Mesenchymal stem cell (in vitro differentiated cells and primary cell): ENCODE measurements around the gene PIEZO1.
A peak's percentile ranks its signal among the peaks of the same experiment; 100 is the strongest.

ENCODE experiments used
- DNase-seq: peaks from one replicate; pipeline ENCODE4 v3.0.0-alpha.2; 2013
- H2AFZ ChIP-seq: one replicate; pipeline ENCODE4 v1.6.1; 2013; ENCODE audit warnings: low read depth, mild to moderate bottlenecking, control low read depth, inconsistent platforms, low read length, moderate library complexity
- H2AK5ac ChIP-seq: 2 replicates; pipeline ENCODE4 v1.6.1; 2013; ENCODE audit warnings: low read length, moderate library complexity, mild to moderate bottlenecking, inconsistent platforms; ENCODE audit not compliant: severe bottlenecking
- H2BK120ac ChIP-seq: one replicate; pipeline ENCODE4 v1.6.1; 2013; ENCODE audit warnings: low read depth, mild to moderate bottlenecking, inconsistent platforms, low read length, moderate library complexity
- H2BK12ac ChIP-seq, 2 experiments: one replicate each; pipeline ENCODE4 v1.6.1; 2013; ENCODE audit warnings: inconsistent platforms in 2 of 2, low read length in 2 of 2, mild to moderate bottlenecking in 2 of 2, moderate library complexity in 2 of 2, control low read depth in 1 of 2
- H2BK15ac ChIP-seq: one replicate; pipeline ENCODE4 v1.6.1; 2013; ENCODE audit warnings: mild to moderate bottlenecking, low read depth, inconsistent platforms; ENCODE audit not compliant: poor library complexity, severe bottlenecking
- H2BK5ac ChIP-seq: 2 replicates; pipeline ENCODE4 v1.6.1; 2013; ENCODE audit warnings: low read depth, mild to moderate bottlenecking, low read length, control low read depth, inconsistent platforms; ENCODE audit not compliant: poor library complexity, severe bottlenecking
- H3K14ac ChIP-seq, 2 experiments: one replicate each; pipeline ENCODE4 v1.6.1; 2013; ENCODE audit warnings: inconsistent platforms in 2 of 2, low read length in 2 of 2, control low read depth in 1 of 2, mild to moderate bottlenecking in 1 of 2, moderate library complexity in 1 of 2
- H3K18ac ChIP-seq, 2 experiments: one replicate each; pipeline ENCODE4 v1.6.1; 2013; ENCODE audit warnings: inconsistent platforms in 2 of 2, low read length in 2 of 2, control low read depth in 1 of 2, low read depth in 1 of 2, mild to moderate bottlenecking in 1 of 2
- H3K23ac ChIP-seq, 2 experiments: one replicate each; pipeline ENCODE4 v1.6.1; 2013; ENCODE audit warnings: inconsistent platforms in 2 of 2, low read length in 2 of 2, mild to moderate bottlenecking in 2 of 2, moderate library complexity in 2 of 2, control low read depth in 1 of 2
- H3K27ac ChIP-seq: 2 replicates; pipeline ENCODE4 v1.5.1; 2013; ENCODE audit warnings: mild to moderate bottlenecking, moderate library complexity, low read length, control low read depth, inconsistent platforms; ENCODE audit not compliant: poor library complexity, severe bottlenecking
- H3K27me3 ChIP-seq, 2 experiments: 2 replicates each; pipeline versions ENCODE4 v1.6.1 to v1.7.0; 2013; ENCODE audit warnings: low read length in 2 of 2, mild to moderate bottlenecking in 2 of 2, moderate library complexity in 2 of 2, control low read depth in 1 of 2, inconsistent platforms in 1 of 2; ENCODE audit not compliant: control insufficient read depth in 1 of 2, insufficient read depth in 1 of 2
- H3K36me3 ChIP-seq, 2 experiments: 2 replicates each; pipeline versions ENCODE4 v1.6.1 to v1.7.0; 2013; ENCODE audit warnings: low read length in 2 of 2, control low read depth in 1 of 2, inconsistent platforms in 1 of 2, low read depth in 1 of 2, mild to moderate bottlenecking in 1 of 2; ENCODE audit not compliant: insufficient read depth in 2 of 2, control insufficient read depth in 1 of 2
- H3K4ac ChIP-seq, 2 experiments: one replicate each; pipeline ENCODE4 v1.6.1; 2013; ENCODE audit warnings: inconsistent platforms in 2 of 2, low read length in 2 of 2, mild to moderate bottlenecking in 2 of 2, moderate library complexity in 2 of 2, control low read depth in 1 of 2, low read depth in 1 of 2
- H3K4me1 ChIP-seq: 2 replicates; pipeline ENCODE4 v1.6.1; 2013; ENCODE audit warnings: low read depth, low read length, control low read depth; ENCODE audit not compliant: control insufficient read depth, insufficient read depth
- H3K4me2 ChIP-seq: 2 replicates; pipeline ENCODE4 v1.6.1; 2013; ENCODE audit warnings: low read length, mild to moderate bottlenecking, inconsistent platforms; ENCODE audit not compliant: poor library complexity, severe bottlenecking
- H3K4me3 ChIP-seq, 2 experiments: 2 replicates each; pipeline versions ENCODE4 v1.5.1 to v1.7.0; 2013; ENCODE audit warnings: low read length in 2 of 2, mild to moderate bottlenecking in 2 of 2, control low read depth in 1 of 2, low read depth in 1 of 2; ENCODE audit not compliant: insufficient read depth in 1 of 2
- H3K79me1 ChIP-seq: replicated peaks from 2 replicates; pipeline ENCODE4 v1.6.1; 2013; ENCODE audit warnings: mild to moderate bottlenecking, control low read depth, low read length, inconsistent platforms; ENCODE audit not compliant: poor library complexity, severe bottlenecking
- H3K9ac ChIP-seq: 2 replicates; pipeline ENCODE4 v1.7.0; 2013; ENCODE audit warnings: mild to moderate bottlenecking, low read length, moderate library complexity
- H3K9me3 ChIP-seq: 2 replicates; pipeline ENCODE4 v1.7.0; 2013; ENCODE audit warnings: mild to moderate bottlenecking, low read length; ENCODE audit not compliant: control insufficient read depth
- H4K8ac ChIP-seq: one replicate; pipeline ENCODE4 v1.6.1; 2013; ENCODE audit warnings: inconsistent platforms, mild to moderate bottlenecking, low read length, moderate library complexity
- H4K91ac ChIP-seq: one replicate; pipeline ENCODE4 v1.6.1; 2013; ENCODE audit warnings: mild to moderate bottlenecking, low read length, inconsistent platforms
- WGBS: methylation state at CpG from one replicate; pipeline ENCODE4 v1.1.7; 2013; ENCODE audit warnings: mixed read lengths; 5-methylcytosine and 5-hydroxymethylcytosine counted together

Gene PIEZO1

DNA sequence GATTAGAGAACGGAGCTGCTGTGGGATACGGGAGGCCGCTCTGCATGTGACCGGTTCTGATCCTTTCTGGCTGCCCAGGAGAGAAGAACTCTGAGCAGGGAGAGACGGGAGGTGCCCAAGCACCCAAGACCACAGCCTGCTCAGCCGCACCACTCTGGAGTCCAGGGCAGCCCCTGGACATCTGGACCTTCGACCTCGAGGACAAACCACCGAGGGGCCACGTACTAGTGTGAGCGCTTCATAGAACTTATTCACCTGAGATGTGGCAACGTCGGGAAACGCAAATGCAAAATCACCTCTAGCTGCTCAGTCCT is 84.7 kb downstream of the PIEZO1 start:
- 89% methylated on average over 14 of the region's 14 CpGs for WGBS
- H2BK12ac ChIP-seq = peak overlapping the region; percentile 44 to 99

GRCh38 chr16:88699180-88699579 is 85.8 kb downstream of the PIEZO1 start:
- H2BK5ac ChIP-seq = no peak overlapping the region
- H3K23ac ChIP-seq = no peak overlapping the region
- 98% methylated on average over 16 of the region's 16 CpGs for WGBS
- H3K9ac ChIP-seq = no peak overlapping the region
- H4K91ac ChIP-seq = peak overlapping the region; percentile 34
- H2BK120ac ChIP-seq = no peak overlapping the region
- no peak overlapping the region for H3K4ac ChIP-seq
- no peaks in the 10 kb centered on the region for H3K27me3 ChIP-seq
- no peak overlapping the region for H2BK15ac ChIP-seq
- no peak overlapping the region for H2AK5ac ChIP-seq
- H3K9me3 ChIP-seq = no peaks in the 10 kb centered on the region
- no peak overlapping the region for H3K27ac ChIP-seq
- H3K79me1 ChIP-seq = peaks cover 22% of the 10 kb centered on the region
- H4K8ac ChIP-seq = no peak overlapping the region
- no peak overlapping the region for H2AFZ ChIP-seq
- peaks cover 22% of the 10 kb centered on the region for H3K4me1 ChIP-seq
- no peak overlapping the region for H3K4me3 ChIP-seq
- peaks cover 24 to 67% of the 10 kb centered on the region in 2 experiments for H3K36me3 ChIP-seq
- no peak overlapping the region for H3K14ac ChIP-seq
- H3K18ac ChIP-seq = no peak overlapping the region
- DNase-seq = no peak
- peak overlapping the region in 1 of 2 experiments; percentile 42 for H2BK12ac ChIP-seq
- H3K4me2 ChIP-seq = no peak overlapping the region

More for the DNA sequence above, 84.7 kb downstream of the PIEZO1 start:
- Histone ChIP-seq H2AFZ (no peak overlapping the region), H3K18ac (peak overlapping the region in 1 of 2 experiments; percentile 50), H2BK120ac (peak overlapping the region; percentile 69), H3K4me2 (no peak overlapping the region), H3K27me3 (no peaks in the 10 kb centered on the region), H3K36me3 (peaks cover 24 to 67% of the 10 kb centered on the region in 2 experiments), H4K8ac (peak overlapping the region; percentile 38), H3K4me3 (no peak overlapping the region), H3K79me1 (peaks cover 28% of the 10 kb centered on the region), H3K23ac (no peak overlapping the region), H4K91ac (peak overlapping the region; percentile 83), H3K4ac (peak overlapping the region; percentile 62 to 83), H2BK5ac (no peak overlapping the region), H2BK15ac (peak overlapping the region; percentile 82), H2AK5ac (no peak overlapping the region), H3K14ac (no peak overlapping the region), H3K9ac (no peak overlapping the region), H3K9me3 (no peaks in the 10 kb centered on the region), H3K4me1 (peaks cover 30% of the 10 kb centered on the region), H3K27ac (no peak overlapping the region)
- DNase-seq = no peak

DNA sequence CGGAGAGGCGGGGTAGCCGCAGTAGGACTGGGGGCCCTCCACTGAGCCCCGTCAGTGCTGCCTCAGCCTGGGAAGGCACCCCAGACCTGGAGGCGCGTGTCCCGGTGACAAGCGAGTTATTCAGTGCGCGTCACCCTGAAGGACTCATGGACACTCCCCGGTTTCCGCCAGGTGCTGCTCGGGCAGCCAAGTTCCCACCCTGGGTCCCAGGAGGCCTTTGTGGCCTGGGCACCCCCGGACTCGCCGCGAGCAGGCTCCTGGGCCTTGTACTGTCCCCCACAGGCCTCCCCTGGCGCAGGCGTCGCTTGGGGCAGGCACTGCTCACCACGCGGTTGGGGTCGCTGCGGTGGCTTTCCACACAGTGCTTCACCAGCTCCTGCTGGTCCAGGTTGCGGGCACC is 86.4 kb downstream of the PIEZO1 start:
- Histone ChIP-seq H3K4me1 (peaks cover 19% of the 10 kb centered on the region), H3K4me3 (no peak overlapping the region), H3K27ac (no peak overlapping the region), H2BK5ac (no peak overlapping the region), H3K14ac (no peak overlapping the region), H3K36me3 (peaks cover 24 to 67% of the 10 kb centered on the region in 2 experiments), H2BK15ac (no peak overlapping the region), H2BK12ac (no peak overlapping the region), H3K18ac (no peak overlapping the region), H2AFZ (no peak overlapping the region), H3K4me2 (no peak overlapping the region), H3K9ac (no peak overlapping the region), H3K27me3 (peaks cover 0 to 5% of the 10 kb centered on the region in 2 experiments), H3K23ac (no peak overlapping the region), H4K8ac (no peak overlapping the region), H3K79me1 (peaks cover 22% of the 10 kb centered on the region), H2AK5ac (no peak overlapping the region), H3K9me3 (no peaks in the 10 kb centered on the region), H2BK120ac (no peak overlapping the region), H4K91ac (peak overlapping the region; percentile 34), H3K4ac (no peak overlapping the region)
- DNase-seq = no peak
- WGBS = 97% methylated on average over 25 of the region's 25 CpGs

DNA sequence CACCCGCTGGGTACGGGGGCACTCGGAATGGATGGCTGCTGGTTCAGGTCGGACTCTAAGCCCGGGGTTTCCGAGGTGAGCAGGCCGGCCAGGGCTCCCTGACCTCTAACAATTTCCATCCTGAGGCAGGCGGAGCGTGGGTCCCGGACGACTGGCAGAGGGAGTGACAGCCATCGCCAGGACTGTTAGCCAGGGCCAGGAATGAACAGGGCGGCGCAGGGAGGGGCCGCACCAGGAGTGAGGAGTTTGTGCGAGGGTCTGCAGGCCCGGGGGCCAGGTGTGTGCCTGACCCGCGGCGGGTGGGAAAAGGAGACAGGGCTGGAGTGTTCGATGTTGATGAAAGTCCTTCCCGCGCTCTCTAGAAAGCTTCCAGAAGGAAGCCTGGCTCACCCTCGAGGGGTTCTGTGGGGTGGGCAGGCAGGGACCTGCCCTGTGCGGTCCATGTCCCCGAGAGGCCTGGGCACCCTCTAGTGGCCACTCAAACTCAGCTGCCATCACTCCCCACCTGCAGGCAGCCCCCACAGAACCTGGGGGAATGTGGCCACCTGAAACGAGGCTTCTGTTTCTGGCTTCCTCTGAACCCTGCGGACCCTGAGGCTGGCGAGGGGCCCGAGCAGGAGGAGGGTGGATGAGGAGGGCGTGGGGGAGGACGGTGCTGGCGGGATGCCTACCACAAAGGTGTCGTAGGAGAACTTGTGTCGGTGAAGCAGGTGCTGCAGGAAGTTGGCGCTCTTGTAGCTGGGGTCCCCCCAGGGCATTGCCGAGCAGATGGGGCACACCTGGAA is 87.0 kb downstream of the PIEZO1 start:
- Histone ChIP-seq H4K8ac (no peak overlapping the region), H3K18ac (no peak overlapping the region), H2BK12ac (no peak overlapping the region), H4K91ac (no peak overlapping the region), H2BK15ac (no peak overlapping the region), H3K4me1 (peaks cover 17% of the 10 kb centered on the region), H3K4me2 (no peak overlapping the region), H3K14ac (no peak overlapping the region), H3K27ac (no peak overlapping the region), H2AFZ (no peak overlapping the region), H3K9me3 (no peaks in the 10 kb centered on the region), H3K4me3 (no peak overlapping the region), H3K23ac (no peak overlapping the region), H3K4ac (no peak overlapping the region), H2BK5ac (no peak overlapping the region), H2AK5ac (no peak overlapping the region), H3K27me3 (peaks cover 0 to 7% of the 10 kb centered on the region in 2 experiments), H3K79me1 (peaks cover 17% of the 10 kb centered on the region), H3K36me3 (peaks cover 24 to 61% of the 10 kb centered on the region in 2 experiments), H2BK120ac (no peak overlapping the region), H3K9ac (no peak overlapping the region)
- WGBS = 93% methylated on average over 32 of the region's 37 CpGs
- no peak for DNase-seq
